ENCODE data around the gene IQCF5.

Gene IQCF5

GRCh38 chr3:51828297-51828696 is 47.1 kb downstream of the IQCF5 start:
- TF ChIP-seq ZFX (IDR thresholded peaks at IDR 0.05; ENCODE audit: borderline replicate concordance) (no peak), CTCF (IDR thresholded peaks at IDR 0.05) (no peak)

More at GRCh38 chr3:51828297-51828696, 47.1 kb downstream of the IQCF5 start:
- no peak overlapping the region for H3K27ac ChIP-seq

Measured in 22Rv1 (cell line).